HPDE6-E6E7 (cell line): ENCODE results near the gene CTNNA3.

Experiments used
- DNase-seq: peaks from one replicate; pipeline ENCODE4 v3.0.0; 2011; ENCODE audit warnings: missing footprints; ENCODE audit errors: extremely low spot score

The CTNNA3 gene

DNA sequence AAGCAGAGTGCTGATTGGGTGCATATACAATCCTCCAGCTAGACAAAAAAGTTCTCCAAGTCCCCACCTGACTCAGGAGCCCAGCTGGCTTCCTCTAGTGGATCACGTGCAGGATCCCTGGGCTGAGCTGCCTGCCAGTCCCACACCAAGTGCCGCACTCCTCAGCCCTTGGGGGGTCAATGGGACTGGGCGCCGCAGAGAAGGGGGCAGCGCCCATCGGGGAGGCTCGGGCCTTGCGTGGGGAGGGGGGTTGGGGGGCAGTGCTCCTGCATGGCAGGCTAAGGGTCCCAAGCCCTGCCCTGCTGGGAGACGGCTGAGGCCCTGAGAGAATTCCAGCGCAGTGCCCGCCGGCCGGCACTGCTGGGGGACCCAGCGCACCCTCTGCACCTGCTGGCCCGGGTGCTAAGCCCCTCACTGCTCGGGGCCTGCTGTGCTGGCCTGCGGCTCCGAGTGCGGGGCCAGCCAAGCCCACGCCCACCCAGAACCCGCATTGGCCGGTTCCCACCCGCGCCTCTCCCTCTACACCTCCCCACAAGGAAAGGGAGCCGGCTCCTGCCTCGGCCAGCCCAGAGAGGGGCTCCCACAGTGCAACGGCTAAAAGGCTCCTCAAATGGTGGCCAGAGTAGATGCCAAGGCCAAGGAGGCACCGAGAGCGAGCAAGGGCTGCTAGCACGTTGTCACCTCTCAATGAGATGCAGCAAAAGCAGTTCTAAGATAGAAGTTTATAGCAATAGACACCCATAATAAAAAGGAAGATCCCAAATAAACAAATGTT is 1044.5 kb downstream of the CTNNA3 start:
- DNase-seq = no peak

DNA sequence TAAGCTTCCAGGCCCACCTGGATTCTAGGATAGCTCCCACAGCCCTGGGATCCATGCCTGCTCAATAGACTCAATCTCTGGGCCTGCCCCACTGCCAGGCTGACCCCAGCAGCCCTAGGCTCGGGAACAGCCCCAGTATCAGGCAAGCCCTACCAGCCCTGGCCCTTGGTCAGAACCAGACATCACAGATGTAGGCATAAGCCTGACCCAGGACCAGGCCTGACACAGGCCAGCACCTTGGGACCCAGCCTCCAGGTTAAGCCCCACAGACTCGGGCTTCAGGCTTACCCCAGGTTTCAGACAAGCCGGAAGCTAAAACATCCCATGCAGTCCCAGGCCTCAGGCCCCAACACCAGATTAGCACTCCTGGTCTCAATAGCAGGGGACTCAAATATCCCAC is 1046.4 kb downstream of the CTNNA3 start:
- DNase-seq = no peak

DNA sequence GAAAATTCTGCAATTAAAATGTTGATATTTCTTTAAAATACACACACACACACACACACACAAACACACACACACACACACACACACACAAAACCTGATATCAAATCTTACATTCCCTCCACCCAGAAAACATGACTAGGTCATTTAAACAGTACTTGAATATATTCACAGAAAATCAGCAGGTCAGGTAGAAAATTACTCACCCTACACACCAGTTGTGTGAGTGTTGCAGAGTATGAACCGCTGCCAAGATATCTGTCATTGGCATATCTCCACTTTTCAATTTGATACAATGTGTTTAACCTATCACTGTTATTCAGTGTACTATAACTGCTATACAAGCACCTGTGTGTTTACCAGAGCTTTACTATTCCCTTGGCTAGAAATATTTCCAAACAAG is 1053.8 kb downstream of the CTNNA3 start:
- no peak for DNase-seq

DNA sequence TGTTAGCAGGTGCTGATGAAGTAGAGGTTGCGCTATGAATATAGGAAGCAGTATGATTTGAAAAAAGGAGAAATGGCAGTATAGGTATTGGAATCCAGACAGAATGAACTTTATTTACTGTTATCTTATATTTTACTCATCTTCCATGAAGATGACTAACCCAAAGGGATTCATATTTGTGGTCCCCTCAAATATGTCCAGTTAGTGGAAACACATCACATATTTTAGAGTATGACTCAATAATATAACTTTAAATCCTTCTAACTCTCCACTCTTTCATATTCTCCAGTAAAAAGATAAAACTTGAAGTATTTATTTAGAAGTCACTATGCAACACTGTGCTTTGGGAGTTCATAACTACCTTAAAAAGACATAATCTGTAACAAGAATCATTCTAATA is 1056.6 kb downstream of the CTNNA3 start:
- DNase-seq = no peak

DNA sequence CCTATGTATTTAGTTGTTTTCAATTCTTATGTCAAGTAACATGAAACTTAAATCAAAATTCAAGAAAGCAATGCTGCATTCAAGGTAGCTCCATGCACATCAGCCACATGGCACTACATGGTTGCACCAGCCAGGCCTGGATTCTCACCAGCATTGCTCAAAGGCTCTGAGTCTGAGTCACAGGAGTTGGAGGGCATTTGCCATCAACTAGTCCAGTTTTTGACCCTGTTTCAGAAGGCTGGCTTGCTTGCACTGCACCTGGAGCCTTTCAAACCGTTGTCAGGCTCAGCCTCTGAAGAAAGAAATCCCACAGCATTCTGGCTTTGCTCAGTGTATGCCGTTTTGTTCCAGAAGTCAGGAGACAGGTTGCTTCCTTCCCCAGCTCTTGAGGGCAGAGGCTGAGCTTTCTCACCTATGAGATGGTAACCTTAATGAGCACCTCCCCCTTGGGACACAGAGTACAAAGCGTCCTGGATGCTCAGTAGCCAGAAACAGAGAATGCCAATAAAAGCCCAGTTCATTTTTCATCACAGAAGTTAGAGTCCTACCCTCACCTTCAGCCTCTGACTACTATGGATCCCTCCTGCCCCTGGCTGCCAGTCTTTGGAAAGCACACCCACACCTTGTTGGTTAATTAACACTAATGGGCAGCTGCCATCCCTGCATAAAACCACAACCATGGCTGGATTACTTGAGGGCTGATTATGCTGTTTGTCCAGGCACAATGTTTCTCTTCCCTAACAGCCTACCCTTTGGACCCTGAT is 1058.5 kb downstream of the CTNNA3 start:
- DNase-seq = no peak

DNA sequence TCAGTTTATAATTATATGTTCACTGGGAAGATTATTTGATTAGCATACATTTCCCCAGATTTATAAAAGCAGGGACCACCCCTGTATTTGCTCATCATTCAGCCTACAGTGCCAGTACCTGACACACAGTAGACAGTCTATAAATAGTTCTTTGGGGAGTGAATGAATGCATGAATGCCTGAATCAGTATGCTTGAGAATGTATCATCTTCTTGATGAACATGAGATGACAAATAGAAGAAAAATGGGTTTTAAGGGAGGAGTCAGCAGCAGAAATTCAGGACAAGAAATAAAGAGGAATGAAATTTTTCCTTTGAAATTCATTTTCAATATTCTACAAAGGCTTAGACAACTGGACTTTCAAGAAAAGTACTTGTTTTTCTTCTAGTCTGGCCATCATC is 1066.0 kb downstream of the CTNNA3 start:
- no peak for DNase-seq

DNA sequence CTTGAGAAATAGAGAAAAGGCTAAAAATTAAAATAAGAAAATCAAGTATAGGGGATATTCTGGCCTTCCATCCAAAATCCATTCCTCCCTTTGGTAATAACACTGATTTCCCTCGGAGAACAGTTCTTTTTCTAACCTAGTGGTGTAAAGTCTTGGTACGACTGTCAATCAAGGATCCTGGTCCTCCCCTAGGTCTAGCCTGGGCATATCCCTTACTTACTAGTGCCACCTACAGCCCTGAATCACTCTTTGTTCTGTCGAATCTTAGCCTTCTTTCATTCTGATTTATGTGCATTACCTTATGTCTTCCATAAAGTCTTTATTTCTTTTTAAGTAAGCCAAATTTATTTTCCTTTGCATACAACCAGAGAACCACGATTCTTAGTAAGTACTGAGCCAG is 1068.8 kb downstream of the CTNNA3 start:
- DNase-seq = peak; percentile 72

DNA sequence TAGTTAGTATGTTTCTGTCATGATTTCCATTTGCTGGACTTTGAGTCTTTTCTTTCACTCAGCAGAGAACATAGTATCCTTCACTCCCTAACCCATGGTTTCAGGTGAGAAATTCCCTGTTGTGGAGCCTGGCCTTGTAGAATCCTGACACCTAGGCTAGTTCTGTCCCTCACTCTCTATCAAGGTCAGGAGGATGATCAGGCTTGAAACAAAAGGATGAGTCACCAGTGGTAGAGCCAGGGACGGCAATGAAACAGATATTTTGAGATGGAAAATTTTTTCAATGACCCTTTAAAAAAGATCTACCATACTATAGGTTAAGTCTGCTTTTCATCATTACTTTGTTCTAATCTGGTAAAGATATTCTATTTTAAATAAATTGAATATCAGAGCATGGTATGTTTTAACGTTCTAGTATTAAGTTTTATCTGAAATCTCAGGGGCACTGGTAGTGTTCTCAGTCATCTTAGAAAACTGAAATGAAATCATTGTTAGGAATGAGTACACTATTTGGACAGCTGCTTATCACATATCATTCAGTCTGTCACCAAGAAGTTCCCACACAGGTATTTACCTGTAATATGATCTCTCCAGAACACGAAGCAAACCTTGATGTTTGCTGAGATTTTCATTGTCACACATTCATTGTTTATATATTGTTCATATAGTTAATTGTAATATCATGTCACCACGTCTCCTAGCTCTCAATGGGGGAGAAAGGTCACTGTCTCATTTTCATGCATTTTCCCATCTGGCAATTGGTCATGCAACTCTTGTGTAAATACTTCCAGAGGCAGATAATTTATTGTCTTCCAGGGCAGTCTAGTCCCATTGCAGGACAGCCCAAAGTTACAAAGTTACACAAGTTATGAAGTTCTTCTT is 1070.0 kb downstream of the CTNNA3 start:
- no peak for DNase-seq

DNA sequence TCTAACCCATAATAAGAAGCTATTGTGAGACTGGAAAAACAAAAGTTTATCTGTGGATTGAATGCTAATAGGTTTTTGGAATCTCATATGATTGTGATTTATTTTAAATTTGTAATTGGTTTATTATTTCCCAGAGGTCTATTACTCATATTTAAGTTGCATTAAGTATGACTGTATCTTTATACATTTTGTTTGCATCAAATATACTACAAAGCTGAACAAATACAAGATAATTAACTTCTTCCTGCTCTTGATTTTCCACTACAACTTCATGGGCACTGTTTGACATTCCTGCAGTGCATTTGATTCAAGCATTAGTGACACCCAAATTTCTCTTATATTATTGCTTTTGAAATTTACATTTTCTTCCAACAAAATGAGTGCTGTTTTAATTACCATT is 1073.9 kb downstream of the CTNNA3 start:
- no peak for DNase-seq

DNA sequence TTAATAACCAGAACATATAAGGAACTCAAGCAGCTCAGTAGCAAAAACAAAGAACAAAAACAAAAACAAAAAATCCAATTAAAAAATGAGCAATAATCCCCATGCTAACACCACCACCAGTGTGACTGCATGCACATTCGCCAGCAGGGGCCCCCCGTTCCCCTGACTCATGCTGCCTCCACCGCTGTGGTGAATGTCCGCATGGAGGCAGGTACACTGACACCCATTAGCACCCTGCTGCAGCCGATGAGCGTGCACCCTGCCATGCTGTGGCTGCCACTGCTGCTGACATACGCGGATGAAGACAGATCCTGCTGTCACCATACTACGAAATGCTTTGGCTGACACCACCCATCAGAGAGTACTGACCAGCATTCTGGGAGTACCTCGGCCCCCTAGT is 1091.8 kb downstream of the CTNNA3 start:
- DNase-seq = no peak

DNA sequence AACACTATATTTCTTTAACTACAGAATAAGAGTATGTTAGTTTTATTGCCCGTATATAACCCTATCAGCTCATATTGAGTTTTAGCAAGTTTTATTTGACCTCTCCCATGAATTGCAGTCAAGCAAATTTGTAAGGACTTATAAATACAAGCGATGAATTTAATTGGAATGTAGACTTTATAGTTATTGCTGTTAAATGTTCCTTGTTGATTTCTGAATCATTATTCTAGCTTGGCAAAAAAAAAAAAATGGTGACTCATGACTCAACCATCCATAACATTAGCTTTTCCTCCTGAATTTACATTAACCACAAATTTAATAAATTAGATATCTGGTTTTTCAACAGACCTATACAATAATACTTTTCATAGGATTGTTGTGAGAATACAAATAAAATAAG is 1104.1 kb downstream of the CTNNA3 start:
- DNase-seq = no peak

DNA sequence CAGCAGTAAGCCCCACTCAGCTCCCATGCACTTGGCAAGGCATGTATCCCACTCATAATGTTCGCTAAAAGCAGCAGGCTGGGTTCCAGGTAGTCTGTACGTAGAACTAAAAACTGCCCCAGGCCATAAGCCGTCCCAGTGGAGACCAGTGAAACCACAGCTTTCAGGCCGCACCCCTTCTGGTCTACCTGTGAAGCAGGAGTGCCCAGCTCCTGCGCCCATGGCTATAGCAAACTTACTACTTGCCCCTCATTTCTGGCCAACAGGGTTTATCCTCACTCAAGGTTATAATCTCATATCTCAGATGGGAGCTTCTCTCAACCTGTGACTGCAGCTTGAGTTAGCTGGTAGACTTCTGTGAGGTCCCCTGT is 1108.3 kb downstream of the CTNNA3 start:
- DNase-seq = no peak

DNA sequence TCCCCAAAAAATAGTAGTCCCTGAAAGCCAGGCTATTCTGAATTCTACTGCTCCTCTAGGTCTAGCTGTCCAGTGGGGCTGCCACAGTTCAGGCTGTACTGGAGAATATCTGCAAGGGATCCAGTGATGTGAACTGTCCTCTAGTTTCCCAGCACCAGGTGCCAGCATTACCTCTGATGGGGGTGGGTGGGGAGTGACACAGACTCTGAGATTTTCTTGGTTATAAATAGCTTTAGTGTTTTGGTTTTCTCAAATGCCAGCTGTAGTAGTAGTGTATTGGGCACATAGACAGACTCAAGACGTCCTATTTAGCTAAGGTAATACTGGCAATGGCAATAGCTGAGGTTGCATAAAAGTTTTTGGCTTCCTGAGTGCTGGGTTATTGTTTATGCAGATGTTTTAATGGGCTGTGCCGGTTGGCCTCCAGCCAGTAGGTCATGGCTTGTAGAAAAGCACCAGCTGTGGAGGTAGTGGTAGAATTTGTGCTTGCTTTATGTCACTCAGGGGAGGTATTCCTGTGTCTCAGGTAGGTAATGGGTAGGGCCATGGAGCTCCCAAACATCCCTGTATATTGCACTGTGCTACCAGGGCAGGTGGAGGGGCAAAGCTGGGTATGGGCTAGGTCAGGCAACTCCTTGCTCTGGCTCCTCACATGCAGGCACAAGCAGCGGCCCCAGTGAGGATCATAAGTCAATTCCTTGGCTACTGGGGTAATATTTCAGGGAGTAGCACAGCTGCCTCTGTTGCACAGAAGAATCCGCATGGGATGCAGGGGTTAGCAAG is 1108.9 kb downstream of the CTNNA3 start:
- DNase-seq = no peak

DNA sequence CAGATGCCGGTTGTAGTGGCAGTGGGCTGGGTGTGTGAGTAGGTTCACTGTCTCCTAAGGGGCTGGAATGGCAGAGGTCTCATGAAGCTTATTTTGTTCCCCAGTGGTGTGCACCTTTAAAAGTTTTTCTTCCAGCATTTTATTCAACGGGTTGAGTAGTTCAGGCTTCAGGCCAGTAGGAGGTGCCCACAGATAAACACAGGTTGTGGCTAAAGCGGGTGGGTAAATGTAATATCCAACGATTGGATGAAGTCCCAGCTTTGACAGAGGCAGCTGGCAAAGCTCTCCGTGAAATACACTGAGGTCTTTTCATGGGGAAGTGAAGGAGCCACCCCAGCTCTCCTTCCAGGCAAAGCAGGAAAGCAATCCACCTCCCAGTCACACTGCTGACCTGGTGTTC is 1109.9 kb downstream of the CTNNA3 start:
- no peak for DNase-seq

DNA sequence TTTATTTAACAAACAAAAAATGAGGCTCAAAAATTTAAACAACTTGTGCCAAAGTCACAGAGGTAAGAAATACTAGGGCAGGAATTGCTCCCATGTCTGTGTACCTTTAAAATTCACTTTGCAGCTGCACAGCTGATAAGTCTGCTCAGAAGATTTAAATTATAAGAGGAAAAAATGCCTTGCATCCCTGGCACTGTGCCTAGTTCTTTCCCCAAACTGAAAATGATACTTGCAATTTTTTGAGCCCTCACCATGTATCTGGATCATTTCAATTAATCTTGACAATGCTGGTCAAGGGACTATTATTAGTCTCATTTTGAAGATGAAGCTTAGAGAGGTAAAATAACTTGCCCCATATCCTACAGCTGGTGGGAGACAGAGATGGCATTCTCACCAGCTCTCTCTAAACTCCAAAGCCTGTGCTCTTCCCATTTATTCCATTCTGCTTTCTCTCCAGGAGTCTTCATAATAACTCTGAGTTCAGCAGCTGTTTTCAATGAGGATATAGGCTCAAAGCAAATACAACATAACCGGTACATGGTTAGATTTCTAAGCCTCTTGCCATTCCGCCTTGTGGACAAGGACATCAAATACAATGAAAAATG is 1120.6 kb downstream of the CTNNA3 start:
- DNase-seq = no peak

DNA sequence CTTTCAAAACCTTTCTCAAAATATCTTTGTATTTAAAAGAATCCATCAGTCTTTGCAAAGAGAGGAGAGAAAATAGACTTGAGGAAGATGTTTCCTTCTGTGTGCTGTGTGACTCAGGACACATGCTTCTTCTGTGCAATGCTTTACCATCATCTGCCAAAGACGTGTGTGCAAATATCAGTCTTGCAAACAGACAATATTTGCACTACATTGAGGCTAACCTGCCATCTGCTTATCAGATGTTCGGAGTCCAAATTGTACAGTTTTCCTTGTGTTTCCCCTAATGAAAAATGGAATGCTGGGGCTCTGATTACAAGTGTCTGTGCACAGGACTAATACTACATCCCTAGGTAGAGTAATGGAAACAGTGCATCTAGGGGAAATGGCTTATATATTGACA is 1123.3 kb downstream of the CTNNA3 start:
- DNase-seq = no peak

DNA sequence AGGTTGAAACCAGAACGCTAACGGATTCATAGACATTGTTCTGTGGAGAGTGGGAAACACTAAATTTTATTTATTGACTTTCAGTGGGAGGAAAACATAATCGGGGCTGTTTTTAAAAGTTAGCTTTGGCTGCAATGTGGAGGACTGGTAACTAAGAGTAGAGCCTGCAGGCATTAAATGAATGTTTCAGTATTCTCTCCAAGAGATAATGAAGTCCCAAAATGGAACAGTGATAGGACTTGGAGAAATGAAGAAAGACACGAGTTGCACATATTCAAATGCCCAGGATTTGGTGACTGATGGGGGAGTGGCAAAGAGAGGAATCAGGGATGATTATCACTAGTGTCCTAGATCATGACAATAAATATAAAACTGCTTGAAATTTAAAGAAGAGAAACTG is 1130.0 kb downstream of the CTNNA3 start:
- DNase-seq = no peak

DNA sequence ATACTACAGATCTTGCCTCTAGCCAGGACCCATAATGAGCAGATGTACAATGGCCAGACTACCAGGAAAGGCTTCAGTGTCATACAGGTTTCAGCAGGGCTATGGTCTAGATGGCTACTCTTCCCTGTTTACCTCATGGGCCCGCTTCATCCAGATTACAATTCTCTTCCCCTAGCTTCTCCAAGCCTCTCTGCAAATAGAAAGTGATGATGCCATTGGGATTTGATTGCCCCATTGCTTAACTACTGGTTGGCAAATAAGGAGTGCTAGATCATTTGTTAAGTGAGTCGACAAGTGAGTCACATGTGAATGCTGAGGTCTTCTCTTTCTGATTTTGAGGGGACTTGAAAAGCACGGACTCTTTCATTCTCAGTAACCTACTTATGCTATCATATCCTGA is 1131.7 kb downstream of the CTNNA3 start:
- no peak for DNase-seq

DNA sequence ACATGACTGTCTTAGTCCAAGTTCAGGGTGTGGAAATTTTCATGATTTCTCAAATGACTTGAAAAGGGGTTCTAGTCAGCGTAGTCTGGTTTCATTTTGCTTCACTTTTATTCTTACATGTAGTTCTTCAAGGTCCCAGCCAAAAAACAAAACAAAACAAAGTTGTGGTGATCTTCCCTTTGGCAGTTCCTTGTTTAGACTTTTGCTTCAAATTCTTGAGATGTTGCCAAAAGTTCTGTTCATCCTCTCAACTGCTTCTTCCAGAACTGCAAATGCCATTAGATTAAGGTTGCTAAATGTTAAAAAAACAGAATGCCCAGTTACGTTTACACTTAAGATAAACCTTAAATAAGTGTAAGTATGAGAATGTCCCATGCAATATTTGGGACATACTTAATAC is 1140.9 kb downstream of the CTNNA3 start:
- DNase-seq = no peak

DNA sequence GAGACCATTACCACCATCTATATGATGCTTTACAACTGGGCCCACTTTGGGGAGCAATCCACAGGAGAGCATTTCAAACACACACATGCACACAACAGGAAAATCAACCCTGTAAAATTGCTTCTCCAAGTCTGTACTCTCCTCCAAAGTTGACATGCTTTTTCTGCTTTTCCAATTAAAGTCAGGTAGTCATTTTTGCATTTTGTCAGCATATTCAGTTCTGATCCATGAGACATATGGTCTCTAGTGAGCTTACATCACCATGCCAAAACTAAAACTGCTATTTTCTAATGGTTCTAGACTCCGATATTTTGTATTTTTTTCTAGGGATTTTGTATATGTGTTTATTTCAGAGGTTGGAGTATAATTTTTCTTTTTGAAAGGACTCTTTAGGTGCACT is 1143.7 kb downstream of the CTNNA3 start:
- DNase-seq = no peak

DNA sequence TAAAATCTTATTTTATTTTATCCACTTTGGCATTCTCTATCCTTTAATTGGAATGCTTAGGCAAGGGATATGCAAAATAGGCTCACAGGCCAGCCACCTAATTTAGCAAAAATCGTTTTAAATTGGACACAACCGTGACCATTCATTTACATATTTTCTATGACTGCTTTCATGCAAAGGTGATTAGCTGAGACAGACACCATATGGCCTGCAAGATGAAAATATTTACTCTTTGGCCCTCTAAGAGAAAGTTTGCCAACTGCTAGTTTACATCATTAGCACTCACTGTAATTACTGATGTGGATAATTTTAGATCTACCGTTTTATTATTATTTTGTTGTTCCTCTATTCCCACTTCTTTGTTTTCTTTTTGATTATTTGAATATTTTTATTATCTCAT is 1145.6 kb downstream of the CTNNA3 start:
- DNase-seq = no peak
